SIG-M5 treated with dmso at 0.1 percent for 504 hours (cell line): Measurements from ENCODE around the gene CORO2A.

ENCODE experiments used
- DNase-seq: peaks from one replicate; lab custom pipeline; 2025; ENCODE audit not compliant: unreplicated experiment; lab: John Stamatoyannopoulos, UW

CORO2A gene, protein sequence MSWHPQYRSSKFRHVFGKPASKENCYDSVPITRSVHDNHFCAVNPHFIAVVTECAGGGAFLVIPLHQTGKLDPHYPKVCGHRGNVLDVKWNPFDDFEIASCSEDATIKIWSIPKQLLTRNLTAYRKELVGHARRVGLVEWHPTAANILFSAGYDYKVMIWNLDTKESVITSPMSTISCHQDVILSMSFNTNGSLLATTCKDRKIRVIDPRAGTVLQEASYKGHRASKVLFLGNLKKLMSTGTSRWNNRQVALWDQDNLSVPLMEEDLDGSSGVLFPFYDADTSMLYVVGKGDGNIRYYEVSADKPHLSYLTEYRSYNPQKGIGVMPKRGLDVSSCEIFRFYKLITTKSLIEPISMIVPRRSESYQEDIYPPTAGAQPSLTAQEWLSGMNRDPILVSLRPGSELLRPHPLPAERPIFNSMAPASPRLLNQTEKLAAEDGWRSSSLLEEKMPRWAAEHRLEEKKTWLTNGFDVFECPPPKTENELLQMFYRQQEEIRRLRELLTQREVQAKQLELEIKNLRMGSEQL

DNA sequence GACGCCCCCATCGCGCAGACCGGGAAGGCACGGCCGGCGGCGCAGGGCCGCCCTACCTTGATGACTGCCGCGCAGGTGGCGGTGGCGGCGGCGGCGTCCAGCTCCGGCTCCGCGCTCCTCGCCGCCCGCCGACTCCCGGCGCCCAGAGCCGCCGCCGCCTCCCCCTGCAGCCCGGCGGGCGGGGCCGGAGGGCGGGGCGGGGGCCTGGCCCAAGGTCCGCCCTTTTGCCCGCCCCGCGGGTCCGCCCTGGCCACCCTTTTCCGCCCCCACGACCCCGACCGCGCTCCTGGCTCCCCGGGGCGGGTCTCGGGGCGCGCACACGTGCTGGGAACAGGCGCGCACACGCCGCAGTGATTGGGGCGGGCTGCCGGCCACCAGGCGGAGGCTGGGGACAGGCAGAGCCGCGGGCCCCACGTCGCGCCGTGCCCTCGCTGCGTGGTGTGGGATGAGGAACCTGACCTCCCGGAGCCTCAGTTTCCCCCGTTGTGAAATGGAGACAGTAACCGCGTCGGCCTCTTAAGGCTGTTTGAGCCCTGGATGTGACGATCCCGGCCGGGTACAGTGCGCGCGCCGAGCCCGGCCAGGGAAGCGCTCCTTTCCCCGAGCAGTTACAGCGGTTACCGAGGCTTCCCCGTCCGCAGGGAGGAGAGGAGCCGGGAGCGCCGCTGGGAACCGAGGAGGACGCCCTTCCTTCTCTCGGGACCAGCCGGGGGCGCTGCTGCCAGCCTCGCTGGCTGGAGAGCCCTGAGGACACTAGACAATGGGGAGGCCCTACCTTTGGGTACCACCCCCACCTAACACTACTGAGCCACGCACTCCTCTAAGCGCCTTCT lies at the start of gene CORO2A:
TSS of gene CORO2A (minus strand) at position 135 of the 833 bp plus-strand sequence. CDS start 34,977 bp downstream, outside the sequence.
- DNase-seq, result peak; percentile 69

GRCh38 chr9:98241357-98242300 lies 49.2 kb upstream of the CORO2A start:
- no peak for DNase-seq

DNA sequence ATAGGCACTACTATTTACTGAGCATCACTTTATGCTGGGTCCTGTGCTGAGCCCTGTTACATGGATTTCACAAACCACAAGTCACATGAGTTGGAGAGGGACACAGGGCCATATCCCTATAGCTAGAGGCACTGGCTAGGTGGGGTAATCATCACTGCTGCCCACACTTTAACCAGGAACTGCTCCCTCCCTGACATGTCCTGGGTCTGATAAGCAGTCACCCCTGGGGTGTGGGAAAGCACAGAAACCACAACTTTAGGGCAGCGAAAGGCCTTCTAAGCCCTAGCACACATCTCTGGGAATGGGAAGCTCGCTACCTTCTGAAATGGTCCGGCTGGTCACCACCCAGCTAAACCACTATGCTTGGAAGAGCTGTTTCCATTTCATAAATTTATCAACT lies 48.0 kb upstream of the CORO2A start:
- no peak for DNase-seq

- DNase-seq, result no peak
These were observed 44.6 kb upstream of the CORO2A start for GRCh38 chr9:98236901-98237487.

DNA sequence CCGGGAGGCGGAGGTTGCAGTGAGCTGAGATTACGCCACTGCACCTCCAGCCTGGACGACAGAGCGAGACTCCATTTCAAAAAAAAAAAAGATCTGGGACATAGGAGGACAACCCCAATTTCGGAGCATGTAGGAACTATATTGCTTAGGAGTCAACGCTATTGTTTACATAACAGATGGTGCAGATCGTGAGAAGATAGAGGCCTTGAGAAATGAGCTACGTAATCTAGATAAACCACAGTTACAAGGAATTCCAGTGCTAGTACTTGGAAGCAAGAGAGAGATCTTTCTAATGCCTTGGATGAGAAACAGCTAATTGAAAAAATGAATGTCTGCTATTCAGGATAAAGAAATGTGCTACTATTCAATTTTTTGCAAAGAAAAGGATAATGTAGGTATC lies 42.7 kb upstream of the CORO2A start:
- DNase-seq, result no peak

- no peak for DNase-seq
These were observed 41.9 kb upstream of the CORO2A start for GRCh38 chr9:98234245-98234825.

GRCh38 chr9:98232926-98233325 lies 40.5 kb upstream of the CORO2A start:
- DNase-seq, result no peak

- no peak for DNase-seq
These were observed 39.5 kb upstream of the CORO2A start for GRCh38 chr9:98231770-98232478.

GRCh38 chr9:98230789-98231188 lies 38.4 kb upstream of the CORO2A start:
- DNase-seq, result no peak

DNA sequence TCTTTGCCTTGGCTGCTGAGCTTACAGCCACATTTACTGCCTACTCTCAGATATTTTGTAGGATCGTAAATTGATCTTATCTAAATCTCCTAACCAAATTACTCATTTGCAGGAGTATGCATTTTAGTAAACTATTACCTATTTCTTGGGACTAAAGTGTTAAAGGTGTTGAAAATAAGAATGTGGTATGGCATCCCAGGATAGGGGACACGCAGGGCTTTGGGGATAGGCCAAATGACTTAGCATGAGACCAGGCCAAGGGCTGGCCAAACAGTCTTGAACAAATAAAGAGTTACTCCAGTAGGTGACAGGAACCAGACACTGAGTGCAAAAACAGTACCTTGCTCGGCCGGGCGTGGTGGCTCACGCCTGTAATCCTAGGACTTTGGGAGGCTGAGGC lies 37.9 kb upstream of the CORO2A start:
- no peak for DNase-seq

- DNase-seq, result no peak
These were observed 37.2 kb upstream of the CORO2A start for GRCh38 chr9:98229620-98230019.

DNA sequence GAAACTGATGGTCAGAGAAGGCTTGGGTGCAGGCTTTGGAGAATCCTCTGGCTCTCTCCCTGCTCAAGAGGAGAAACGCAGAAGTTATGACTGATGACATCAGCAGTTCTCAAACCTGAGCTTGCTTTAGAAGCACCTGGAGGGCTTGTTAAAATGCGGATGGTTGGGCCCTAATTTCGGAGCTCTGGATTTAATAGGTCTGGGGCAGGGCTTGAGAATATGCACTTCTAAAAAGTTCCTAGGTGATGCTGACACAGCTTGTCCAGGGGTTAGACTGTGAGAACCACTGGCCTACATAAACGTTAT lies 36.6 kb upstream of the CORO2A start:
- DNase-seq, result no peak

DNA sequence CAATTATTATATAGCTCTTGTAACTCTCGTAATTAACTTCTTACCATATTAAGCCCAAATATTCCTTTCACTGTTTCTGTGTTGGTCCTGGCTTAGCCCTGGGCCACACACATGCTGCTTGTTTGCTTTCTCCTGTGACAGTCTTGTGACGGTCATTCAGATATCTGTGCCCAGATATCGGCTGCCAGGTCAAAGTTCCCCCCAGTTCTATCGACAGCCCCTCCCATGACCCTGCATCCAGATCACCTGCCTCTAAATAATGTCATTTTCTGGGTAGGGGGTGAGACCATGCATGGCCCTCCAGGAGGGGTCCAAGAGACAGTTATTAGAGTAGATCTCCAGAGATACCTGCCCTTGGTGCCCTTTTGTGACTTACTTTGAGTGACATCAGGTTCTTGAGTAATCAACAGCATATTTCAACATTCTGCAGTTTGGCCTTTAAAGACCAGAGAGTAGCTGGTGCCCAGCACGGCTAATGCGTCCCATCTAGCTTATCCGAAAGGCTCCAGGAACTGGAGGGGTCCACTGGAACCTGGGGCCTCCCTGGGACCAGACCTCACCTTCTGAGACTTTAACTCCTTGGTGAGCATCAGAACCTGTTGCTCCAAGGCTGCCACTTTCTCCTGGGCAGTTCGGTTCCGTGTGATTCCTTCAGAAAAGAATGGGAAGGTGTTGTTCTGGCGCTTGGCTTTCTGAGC lies 36.1 kb upstream of the CORO2A start:
- no peak for DNase-seq

GRCh38 chr9:98227883-98228282 lies 35.4 kb upstream of the CORO2A start:
- DNase-seq, result no peak

GRCh38 chr9:98226957-98227356 lies 34.5 kb upstream of the CORO2A start:
- DNase-seq, result no peak

DNA sequence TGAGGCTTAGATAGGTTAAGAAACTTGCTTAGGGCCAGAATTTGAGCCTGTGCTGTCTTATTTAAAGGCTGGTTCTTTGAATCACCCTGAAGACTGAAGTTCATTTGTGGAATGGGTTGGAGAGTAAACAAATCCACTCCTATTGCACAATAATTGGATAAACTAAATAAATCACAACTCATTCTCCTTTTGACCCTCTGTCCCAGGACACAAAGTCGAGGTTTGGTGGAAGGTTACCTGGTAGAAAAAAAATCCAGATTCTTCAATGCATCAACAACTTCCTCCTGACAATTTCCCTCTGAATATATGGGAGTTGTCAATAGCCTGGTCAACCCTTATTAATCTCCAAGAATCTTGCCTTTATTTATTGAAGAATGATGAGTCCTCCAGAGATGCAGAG lies 34.1 kb upstream of the CORO2A start:
- no peak for DNase-seq

DNA sequence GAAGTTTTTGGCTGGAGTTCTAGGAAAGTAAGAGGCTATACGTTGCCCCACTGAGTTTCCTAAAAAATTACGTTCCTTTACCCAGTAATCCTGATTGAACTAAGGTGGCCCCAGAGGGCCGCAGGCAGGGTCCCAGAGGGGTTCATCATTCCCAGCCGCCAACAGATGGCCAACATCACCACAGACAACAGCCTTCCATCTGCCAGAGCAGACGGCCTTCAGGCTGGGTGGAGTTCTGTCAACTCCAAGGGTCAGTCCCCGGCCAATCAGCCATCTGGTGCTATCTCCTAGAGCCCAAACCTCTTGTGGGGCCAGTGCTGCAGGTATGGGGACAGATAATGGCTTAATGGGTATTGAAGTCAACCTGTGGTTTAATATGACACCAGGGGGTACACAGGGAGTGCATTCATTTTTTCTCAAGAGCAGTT lies 32.6 kb upstream of the CORO2A start:
- DNase-seq, result no peak

- peak; percentile 44 for DNase-seq
These were observed 30.7 kb upstream of the CORO2A start for GRCh38 chr9:98222885-98223691.
